Measurements from ENCODE around the gene ARL4C.

DNA sequence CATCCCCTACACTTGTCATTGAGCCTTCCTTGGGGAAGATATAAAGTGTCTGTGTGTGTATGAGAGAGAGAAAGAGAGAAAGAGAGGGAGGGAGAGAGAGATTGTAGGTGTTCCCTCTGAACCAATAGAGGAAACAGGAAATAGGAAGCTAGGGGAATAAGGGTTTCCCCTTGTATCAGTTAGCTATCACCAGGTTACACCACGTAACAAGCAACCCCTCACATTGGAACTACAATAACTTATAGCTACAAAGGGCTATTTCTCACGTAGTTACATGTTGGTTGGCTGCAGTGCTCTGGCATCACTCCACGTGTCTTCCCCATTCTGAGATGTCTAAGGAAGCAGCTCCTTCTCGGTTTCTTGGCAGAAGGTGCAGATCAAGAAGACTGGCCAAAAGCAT is 41.0 kb upstream of the ARL4C start:
- TF ChIP-seq FOXM1 (IDR thresholded peaks at IDR 0.05; ENCODE audit: borderline replicate concordance) (no peak), BHLHE40 (IDR thresholded peaks at IDR 0.05; ENCODE audit: borderline replicate concordance) (no peak), ELF4 (IDR thresholded peaks at IDR 0.05) (no peak), ARNT (IDR thresholded peaks at IDR 0.05) (no peak), L3MBTL2 (conservative IDR thresholded peaks at IDR 0.05) (no peak), SUZ12 (IDR thresholded peaks at IDR 0.05) (no peak), SP1 (IDR thresholded peaks at IDR 0.05) (no peak), FOXK2 (IDR thresholded peaks at IDR 0.05) (no peak), HDGF (IDR thresholded peaks at IDR 0.05; ENCODE audit: borderline replicate concordance) (no peak), CTBP1 (IDR thresholded peaks at IDR 0.05; ENCODE audit: borderline replicate concordance) (no peak)
- TF ChIP-seq, protein P1, sequence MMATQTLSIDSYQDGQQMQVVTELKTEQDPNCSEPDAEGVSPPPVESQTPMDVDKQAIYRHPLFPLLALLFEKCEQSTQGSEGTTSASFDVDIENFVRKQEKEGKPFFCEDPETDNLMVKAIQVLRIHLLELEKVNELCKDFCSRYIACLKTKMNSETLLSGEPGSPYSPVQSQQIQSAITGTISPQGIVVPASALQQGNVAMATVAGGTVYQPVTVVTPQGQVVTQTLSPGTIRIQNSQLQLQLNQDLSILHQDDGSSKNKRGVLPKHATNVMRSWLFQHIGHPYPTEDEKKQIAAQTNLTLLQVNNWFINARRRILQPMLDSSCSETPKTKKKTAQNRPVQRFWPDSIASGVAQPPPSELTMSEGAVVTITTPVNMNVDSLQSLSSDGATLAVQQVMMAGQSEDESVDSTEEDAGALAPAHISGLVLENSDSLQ (IDR thresholded peaks at IDR 0.05): no peak

Data from HEK293T (cell line).